Measurements from ENCODE around the gene DNAH9. TPM values are rescaled to one million over a fixed set of nuclear protein-coding genes. Genes with fewer than 3 reads are reported as not detected.

Gene DNAH9
- total and polyA plus RNA-seq, 2 of the 8 experiments (the other 6 are each of a cell fraction or from before 2014, with no cell fraction given), result 0.21 to 0.86 TPM

GRCh38 chr17:11601661-11602060 lies 3.4 kb downstream of the DNAH9 start (continued):
- TF ChIP-seq USF2 (IDR thresholded peaks at IDR 0.05; ENCODE audit: low read length) (no peak), SRF (IDR thresholded peaks at IDR 0.05; ENCODE audit: low read depth, low read length) (no peak), SIN3A (conservative IDR thresholded peaks at IDR 0.05 in 1 of 2, IDR thresholded peaks at IDR 0.05 in 1 of 2; ENCODE audit: low read depth in 1 of 2, low read length in 2 of 2) (no peak)

Data from H1 (cell line).